B cell (primary cell): ENCODE data around the gene CTDSPL2. TPM values are rescaled to one million over a fixed set of nuclear protein-coding genes. Genes with fewer than 3 reads are reported as not detected.

Source experiments
- ATAC-seq: fragments of 200-7000 bp; cut with Tn5 transposase; one replicate; pipeline ENCODE4 v1.10.0; 2021; ENCODE audit warnings: low read depth, mild to moderate bottlenecking, moderate number of reproducible peaks, moderate library complexity
- CTCF ChIA-PET: fragments of 350-600 bp; sonication (Branson Sonifier 250); formaldehyde crosslinking; loops from one replicate; lab custom pipeline; 2021; ENCODE audit warnings: antibody characterized with exemption, inconsistent platforms; lab: Charles Lee
- POLR2A ChIA-PET: fragments of 350-600 bp; sonication (Branson Sonifier 250); formaldehyde crosslinking; loops from one replicate; lab custom pipeline; 2021; ENCODE audit warnings: antibody characterized with exemption; lab: Charles Lee
- DNase-seq: peaks from one replicate; pipeline ENCODE4 v3.0.0; 2013
- H2AFZ ChIP-seq: 2 replicates; pipeline ENCODE4 v1.6.1; 2012; ENCODE audit warnings: mild to moderate bottlenecking, low read depth, low read length; ENCODE audit not compliant: insufficient read depth, poor library complexity, severe bottlenecking
- H3K27ac ChIP-seq, 2 donors: 1 replicate in 1 of 2; 2 replicates in 1 of 2; pipeline ENCODE4 v1.5.1; 2012 to 2013; ENCODE audit warnings: low read length in 2 of 2, mild to moderate bottlenecking in 2 of 2, moderate library complexity in 1 of 2
- H3K27me3 ChIP-seq, 4 experiments: fragments of 200-600 bp in 1 of 4; sonication (generic) in 1 of 4; replicated peaks in 1 of 4; 1 replicate in 2 of 4; 2 replicates in 2 of 4; pipeline versions ENCODE4 v1.6.1 to v1.7.0; 2013 to 2016; ENCODE audit warnings: low read length in 3 of 4, mild to moderate bottlenecking in 2 of 4, mixed read lengths in 1 of 4, moderate library complexity in 1 of 4; ENCODE audit not compliant: insufficient read depth in 4 of 4, control insufficient read depth in 3 of 4; ENCODE audit errors: control extremely low read depth in 1 of 4
- H3K36me3 ChIP-seq, 2 experiments: replicated peaks in 1 of 2; 1 replicate in 1 of 2; 2 replicates in 1 of 2; pipeline versions ENCODE4 v1.6.1 to v1.7.1; 2013; ENCODE audit warnings: low read length in 1 of 2; ENCODE audit not compliant: insufficient read depth in 2 of 2, control insufficient read depth in 1 of 2; ENCODE audit errors: control extremely low read depth in 1 of 2, extremely low read depth in 1 of 2
- H3K4me1 ChIP-seq, 2 donors: fragments of 200-600 bp in 1 of 2; sonication (generic) in 1 of 2; 1 replicate in 1 of 2; 2 replicates in 1 of 2; pipeline versions ENCODE4 v1.5.1 to v1.6.1; 2013 to 2017; ENCODE audit warnings: low read length in 2 of 2; ENCODE audit not compliant: control insufficient read depth in 2 of 2, insufficient read depth in 2 of 2
- H3K4me2 ChIP-seq: replicated peaks from 2 replicates; pipeline ENCODE3; 2012; ENCODE audit warnings: mild to moderate bottlenecking, low read depth, low read length; ENCODE audit not compliant: poor library complexity, severe bottlenecking
- H3K4me3 ChIP-seq, 5 experiments: fragments of 200-600 bp in 1 of 5; sonication (generic) in 1 of 5; 1 replicate in 3 of 5; 2 replicates in 2 of 5; pipeline versions ENCODE4 v1.5.1 to v1.7.0; 2011 to 2016; ENCODE audit warnings: low read length in 4 of 5, mild to moderate bottlenecking in 4 of 5, low read depth in 2 of 5, control low read depth in 1 of 5, moderate library complexity in 1 of 5; ENCODE audit not compliant: insufficient read depth in 1 of 5; ENCODE audit errors: control extremely low read depth in 1 of 5, extremely low read depth in 1 of 5
- H3K79me2 ChIP-seq: fragments of 200-600 bp; sonication (generic); one replicate; pipeline ENCODE4 v1.6.0; 2016; ENCODE audit warnings: low read length; ENCODE audit not compliant: control insufficient read depth, insufficient read depth
- H3K9ac ChIP-seq: fragments of 200-600 bp; sonication (generic); 2 replicates; pipeline ENCODE4 v1.6.1; 2017; ENCODE audit warnings: mild to moderate bottlenecking, low read length, moderate library complexity
- H3K9me3 ChIP-seq, 3 donors: one replicate each; pipeline versions ENCODE4 v1.6.1 to v1.7.1; 2013; ENCODE audit warnings: low read length in 2 of 3; ENCODE audit not compliant: control insufficient read depth in 2 of 3, insufficient read depth in 1 of 3; ENCODE audit errors: control extremely low read depth in 1 of 3
- H4K20me1 ChIP-seq: 2 replicates; pipeline ENCODE4 v1.6.0; 2012; ENCODE audit warnings: mild to moderate bottlenecking, low read length; ENCODE audit not compliant: insufficient read depth, control insufficient read depth, poor library complexity, severe bottlenecking
- H3K27ac Mint-ChIP-seq: one replicate; pipeline ENCODE4 v1.8.0; 2021; ENCODE audit warnings: mixed read lengths
- H3K27me3 Mint-ChIP-seq: one replicate; pipeline ENCODE4 v1.8.0; 2021; ENCODE audit warnings: mixed read lengths
- H3K4me1 Mint-ChIP-seq: one replicate; pipeline ENCODE4 v1.8.0; 2021; ENCODE audit warnings: mixed read lengths
- H3K4me3 Mint-ChIP-seq: one replicate; pipeline ENCODE4 v1.8.0; 2021; ENCODE audit warnings: mixed read lengths
- H3K9me3 Mint-ChIP-seq: one replicate; pipeline ENCODE4 v1.8.0; 2022; ENCODE audit warnings: mixed read lengths; ENCODE audit not compliant: insufficient read depth
- CTCF ChIP-seq: fragments of 200-600 bp; IDR thresholded peaks from one replicate; pipeline ENCODE4 v1.8.0; 2022; ENCODE audit warnings: antibody characterized with exemption, mild to moderate bottlenecking
- EZH2 ChIP-seq: IDR thresholded peaks from 2 replicates; pipeline ENCODE4 v1.6.1; 2012; ENCODE audit warnings: borderline replicate concordance, low read depth, mild to moderate bottlenecking, moderate library complexity, low read length; ENCODE audit not compliant: insufficient read depth, poor library complexity, severe bottlenecking
- WGBS: methylation state at CpG from one replicate; pipeline ENCODE4 v1.1.5; 2013; ENCODE audit warnings: missing lambda C conversion rate; ENCODE audit not compliant: insufficient coverage; 5-methylcytosine and 5-hydroxymethylcytosine counted together
- intact Hi-C: fragments of 100-400 bp; cut with micrococcal nuclease; formaldehyde crosslinking; loops from one replicate; pipeline ENCODE4 v1.10.0; 2022
- polyA plus RNA-seq: library from polyadenylated mRNA; depleted of rRNA; stranded (reverse); fragments of >200 nt; gene quantifications from 2 replicates; pipeline ENCODE4 v1.2.3, GENCODE V29; 2012
- total RNA-seq, 2 donors: library from RNA; stranded (reverse); fragments of 120-200 nt in 1 of 2; gene quantifications; 1 replicate in 1 of 2; 2 replicates in 1 of 2; pipeline versions ENCODE4 v1.2.3 to v1.2.4, GENCODE V29; 2013 to 2022

Gene CTDSPL2
- total and polyA plus RNA-seq, 2 donors (not counting 1 experiment from before 2014, with no cell fraction given), result 17.8 to 84.1 TPM

DNA sequence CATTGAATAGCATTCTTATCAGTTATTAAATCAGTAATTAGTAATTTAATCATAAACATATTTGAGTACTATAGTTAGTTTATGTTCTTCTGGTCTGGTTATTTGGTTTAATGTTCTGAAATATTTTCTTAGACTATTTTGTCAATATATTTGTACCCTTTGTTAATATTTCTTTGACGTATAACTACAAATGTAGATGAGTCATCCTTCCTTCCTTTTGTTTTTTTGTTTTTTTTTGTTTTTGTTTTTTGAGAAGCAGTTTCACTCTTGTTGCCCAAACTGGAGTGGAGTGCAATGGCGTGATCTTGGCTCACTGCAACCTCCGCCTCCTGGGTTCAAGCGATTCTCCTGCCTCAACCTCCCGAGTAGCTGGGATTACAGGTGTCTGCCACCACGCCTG lies 92.1 kb downstream of the CTDSPL2 start:
- ATAC-seq (no peak), DNase-seq (no peak)
- no peaks in the 10 kb centered on the region for H3K27me3 ChIP-seq
- H3K9ac ChIP-seq, result no peak overlapping the region
- H4K20me1 ChIP-seq, result no peaks in the 10 kb centered on the region
- no peak overlapping the region for H2AFZ ChIP-seq
- no peaks in the 10 kb centered on the region for H3K9me3 ChIP-seq
- H3K4me2 ChIP-seq, result no peak overlapping the region
- intact Hi-C loops, result no loop called here
- POLR2A ChIA-PET, result no interaction called here
- TF ChIP-seq EZH2 (no peak), CTCF (no peak)
- peaks cover 3% of the 10 kb centered on the region for H3K79me2 ChIP-seq
- H3K27me3 Mint-ChIP-seq, result no peaks in the 10 kb centered on the region
- H3K4me3 Mint-ChIP-seq, result no peak overlapping the region
- no peak overlapping the region for H3K27ac Mint-ChIP-seq
- CTCF ChIA-PET, result no interaction called here
- peaks cover 6 to 36% of the 10 kb centered on the region in 2 experiments for H3K36me3 ChIP-seq
- H3K27ac ChIP-seq, result no peak overlapping the region
- H3K4me3 ChIP-seq, result no peak overlapping the region
- WGBS, result 95% methylated on average over 3 of the region's 6 CpGs
- H3K4me1 ChIP-seq, result no peaks in the 10 kb centered on the region
- H3K4me1 Mint-ChIP-seq, result no peaks in the 10 kb centered on the region
- no peaks in the 10 kb centered on the region for H3K9me3 Mint-ChIP-seq

DNA sequence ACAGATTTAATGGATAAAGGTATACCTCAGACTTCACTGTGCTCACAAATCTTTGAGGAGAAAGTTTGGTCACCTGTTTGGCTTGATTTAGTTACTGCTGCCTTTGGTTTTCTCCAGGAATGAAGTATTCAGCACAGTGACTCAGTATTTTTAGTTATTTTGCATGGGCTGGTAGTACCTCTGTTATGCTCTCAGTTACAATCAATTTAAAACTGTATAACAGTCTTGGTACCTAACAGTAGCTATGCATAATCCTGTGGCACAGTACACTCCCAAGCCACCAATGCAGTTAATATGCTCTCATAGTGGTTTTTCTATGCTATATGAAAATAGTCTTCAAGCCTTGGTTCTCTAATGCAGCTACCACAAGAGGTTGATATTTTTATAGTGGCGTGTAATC lies 97.6 kb downstream of the CTDSPL2 start:
- Histone ChIP-seq H3K4me1 (no peaks in the 10 kb centered on the region), H2AFZ (no peak overlapping the region), H4K20me1 (no peaks in the 10 kb centered on the region), H3K4me3 (no peak overlapping the region), H3K27me3 (no peaks in the 10 kb centered on the region), H3K9ac (no peak overlapping the region), H3K27ac (no peak overlapping the region), H3K36me3 (peaks cover 6 to 25% of the 10 kb centered on the region in 2 experiments), H3K79me2 (peaks cover 3% of the 10 kb centered on the region), H3K9me3 (no peaks in the 10 kb centered on the region), H3K4me2 (no peak overlapping the region)
- no peak overlapping the region for H3K27ac Mint-ChIP-seq
- intact Hi-C loops, result no loop called here
- TF ChIP-seq CTCF (no peak), EZH2 (no peak)
- 100% methylated on average over 1 of the region's 1 CpG for WGBS
- H3K27me3 Mint-ChIP-seq, result no peaks in the 10 kb centered on the region
- H3K9me3 Mint-ChIP-seq, result no peaks in the 10 kb centered on the region
- ATAC-seq (no peak), DNase-seq (no peak)
- POLR2A ChIA-PET, result no interaction called here
- no peaks in the 10 kb centered on the region for H3K4me1 Mint-ChIP-seq
- no peak overlapping the region for H3K4me3 Mint-ChIP-seq
- CTCF ChIA-PET, result no interaction called here
